Common myeloid progenitor, CD34-positive (primary cell): Measurements from ENCODE around the gene GRK3.
A peak's percentile ranks its signal among the peaks of the same experiment; 100 is the strongest.
"Not testable (repeated sequence)": the region's sequence is repeated elsewhere in the genome, so short reads cannot be mapped to it uniquely, and the experiment has no call there.

Experiments
- CTCF ChIA-PET: fragments of 350-600 bp; sonication (Branson Sonifier 250); formaldehyde crosslinking; loops from one replicate; lab custom pipeline; 2021; ENCODE audit warnings: antibody characterized with exemption; lab: Charles Lee
- POLR2A ChIA-PET: fragments of 350-600 bp; sonication (Branson Sonifier 250); formaldehyde crosslinking; loops from one replicate; lab custom pipeline; 2021; ENCODE audit warnings: antibody characterized with exemption; lab: Charles Lee
- DNase-seq, 3 donors: peaks; one replicate each; pipeline versions ENCODE4 v3.0.0 to v3.0.0-alpha.2; 2013
- H3K27ac ChIP-seq, 2 experiments: 1 replicate in 1 of 2; 2 replicates in 1 of 2; pipeline ENCODE4 v1.7.0; 2013; ENCODE audit warnings: inconsistent platforms in 2 of 2, low read length in 2 of 2, mild to moderate bottlenecking in 2 of 2, low read depth in 1 of 2, moderate library complexity in 1 of 2; ENCODE audit not compliant: severe bottlenecking in 2 of 2, insufficient read depth in 1 of 2, poor library complexity in 1 of 2
- H3K27me3 ChIP-seq, 5 experiments: replicated peaks in 2 of 5; 1 replicate in 3 of 5; 2 replicates in 2 of 5; pipeline versions ENCODE4 v1.6.1 to v1.7.0; 2013; ENCODE audit warnings: low read length in 4 of 5, mild to moderate bottlenecking in 2 of 5, moderate library complexity in 2 of 5, inconsistent platforms in 1 of 5; ENCODE audit not compliant: insufficient read depth in 5 of 5, control insufficient read depth in 4 of 5
- H3K36me3 ChIP-seq, 4 experiments: 1 replicate in 2 of 4; 2 replicates in 2 of 4; pipeline versions ENCODE4 v1.6.1 to v1.7.0; 2013; ENCODE audit warnings: low read length in 3 of 4, control low read depth in 1 of 4, mild to moderate bottlenecking in 1 of 4; ENCODE audit not compliant: control insufficient read depth in 4 of 4, insufficient read depth in 4 of 4
- H3K4me1 ChIP-seq, 4 experiments: 1 replicate in 3 of 4; 2 replicates in 1 of 4; pipeline versions ENCODE4 v1.6.1 to v1.7.1; 2013; ENCODE audit warnings: low read length in 3 of 4, mild to moderate bottlenecking in 3 of 4, control low read depth in 1 of 4, inconsistent platforms in 1 of 4, moderate library complexity in 1 of 4; ENCODE audit not compliant: control insufficient read depth in 4 of 4, insufficient read depth in 4 of 4; ENCODE audit errors: control extremely low read depth in 1 of 4
- H3K4me3 ChIP-seq, 7 experiments: 1 replicate in 4 of 7; 2 replicates in 3 of 7; pipeline versions ENCODE4 v1.5.1 to v1.7.0; 2013; ENCODE audit warnings: mild to moderate bottlenecking in 7 of 7, low read length in 6 of 7, moderate library complexity in 6 of 7, inconsistent platforms in 2 of 7, low read depth in 2 of 7, control low read depth in 1 of 7; ENCODE audit not compliant: insufficient read depth in 4 of 7, control insufficient read depth in 1 of 7; ENCODE audit errors: extremely low read depth in 1 of 7
- H3K9me3 ChIP-seq, 5 experiments: 1 replicate in 4 of 5; 2 replicates in 1 of 5; pipeline versions ENCODE4 v1.6.1 to v1.7.1; 2013; ENCODE audit warnings: low read length in 4 of 5, mild to moderate bottlenecking in 2 of 5, inconsistent platforms in 1 of 5, low read depth in 1 of 5, moderate library complexity in 1 of 5; ENCODE audit not compliant: control insufficient read depth in 4 of 5, insufficient read depth in 2 of 5; ENCODE audit errors: control extremely low read depth in 1 of 5
- WGBS: methylation state at CpG from one replicate; pipeline ENCODE4 v1.1.5; 2013; ENCODE audit not compliant: insufficient coverage; 5-methylcytosine and 5-hydroxymethylcytosine counted together

GRK3 gene

GRCh38 chr22:25569361-25569760 is 4.9 kb downstream of the GRK3 start:
- H3K36me3 ChIP-seq, result peaks cover 0 to 2% (median 0%) of the 10 kb centered on the region in 4 experiments
- no peaks in the 10 kb centered on the region for H3K9me3 ChIP-seq
- no peaks in the 10 kb centered on the region for H3K27me3 ChIP-seq
- WGBS, result 94% methylated on average over 9 of the region's 9 CpGs
- ChIA-PET CTCF (no interaction called here), POLR2A (no interaction called here)
- H3K4me3 ChIP-seq, result no peak overlapping the region
- no peak for DNase-seq
- H3K27ac ChIP-seq, result no peak overlapping the region
- peaks cover 7 to 58% (median 39%) of the 10 kb centered on the region in 4 experiments for H3K4me1 ChIP-seq

- CTCF ChIA-PET, result no interaction called here
- peaks cover 0 to 2% (median 0%) of the 10 kb centered on the region in 4 experiments for H3K36me3 ChIP-seq
- H3K4me1 ChIP-seq, result peaks cover 7 to 57% (median 37%) of the 10 kb centered on the region in 4 experiments
- POLR2A ChIA-PET, result no interaction called here
- 100% methylated on average over 8 of the region's 10 CpGs for WGBS
- no peak for DNase-seq
- no peaks in the 10 kb centered on the region for H3K27me3 ChIP-seq
- no peak overlapping the region for H3K27ac ChIP-seq
- no peaks in the 10 kb centered on the region for H3K9me3 ChIP-seq
- no peak overlapping the region for H3K4me3 ChIP-seq
These were observed 5.5 kb downstream of the GRK3 start for GRCh38 chr22:25569983-25570382.

GRCh38 chr22:25570486-25570885 is 6.0 kb downstream of the GRK3 start:
- H3K27ac ChIP-seq, result no peak overlapping the region
- WGBS, result no CpG with 5 or more reads among the region's 2 CpGs
- H3K4me3 ChIP-seq, result no peak overlapping the region
- ChIA-PET POLR2A (no interaction called here), CTCF (no interaction called here)
- DNase-seq, result no peak
- peaks cover 0 to 2% (median 0%) of the 10 kb centered on the region in 4 experiments for H3K36me3 ChIP-seq
- no peaks in the 10 kb centered on the region for H3K9me3 ChIP-seq
- H3K27me3 ChIP-seq, result no peaks in the 10 kb centered on the region
- peaks cover 7 to 53% (median 34%) of the 10 kb centered on the region in 4 experiments for H3K4me1 ChIP-seq

GRCh38 chr22:25571969-25572707 is 7.7 kb downstream of the GRK3 start:
- CTCF ChIA-PET, result interaction anchor here (1.4 kb wide), 1 partner anchor 28 kb away, joined by 7 read pairs; no protein-coding TSS in a partner anchor
- H3K36me3 ChIP-seq, H3K4me3 ChIP-seq, H3K9me3 ChIP-seq, H3K27ac ChIP-seq, H3K27me3 ChIP-seq, DNase-seq, POLR2A ChIA-PET: not testable (repeated sequence)
- 90% methylated on average over 6 of the region's 8 CpGs for WGBS
- peaks cover 0 to 38% (median 19%) of the 10 kb centered on the region in 4 experiments for H3K4me1 ChIP-seq

- ChIA-PET POLR2A (no interaction called here), CTCF (interaction anchor here (1.4 kb wide), 1 partner anchor 29 kb away, joined by 7 read pairs; no protein-coding TSS in a partner anchor)
These were observed 8.3 kb downstream of the GRK3 start for GRCh38 chr22:25572708-25573171.

GRCh38 chr22:25573841-25574240 is 9.4 kb downstream of the GRK3 start:
- Histone ChIP-seq H3K27ac (no peak overlapping the region), H3K4me3 (no peak overlapping the region), H3K36me3 (peaks cover 0 to 2% (median under 1%) of the 10 kb centered on the region in 4 experiments), H3K27me3 (no peaks in the 10 kb centered on the region), H3K4me1 (peaks cover 0 to 22% (median 9%) of the 10 kb centered on the region in 4 experiments), H3K9me3 (peaks cover 0 to 2% (median 0%) of the 10 kb centered on the region in 5 experiments)
- DNase-seq, result no peak
- POLR2A ChIA-PET, result no interaction called here
- 100% methylated on average over 1 of the region's 5 CpGs for WGBS
- CTCF ChIA-PET, result interaction anchor here (1.1 to 1.4 kb wide), 2 partner anchors 30 to 75 kb away, joined by 3 to 7 read pairs; no protein-coding TSS in a partner anchor

More at GRCh38 chr22:25572708-25573171, 8.3 kb downstream of the GRK3 start:
- Histone ChIP-seq H3K4me1 (peaks cover 0 to 32% (median 13%) of the 10 kb centered on the region in 4 experiments), H3K27ac (no peak overlapping the region), H3K9me3 (no peaks in the 10 kb centered on the region), H3K4me3 (no peak overlapping the region), H3K27me3 (no peaks in the 10 kb centered on the region), H3K36me3 (peaks cover 0 to 2% (median under 1%) of the 10 kb centered on the region in 4 experiments)
- DNase-seq, result peak in 2 of 3 donors; percentile 66 to 80

- peaks cover 0 to 2% (median under 1%) of the 10 kb centered on the region in 4 experiments for H3K36me3 ChIP-seq
- ChIA-PET POLR2A (no interaction called here), CTCF (interaction anchor here (0.8 to 1.1 kb wide), 2 partner anchors 74 to 127 kb away, joined by 3 to 4 read pairs; no protein-coding TSS in a partner anchor)
- H3K27ac ChIP-seq, result no peak overlapping the region
- no peak for DNase-seq
- H3K4me3 ChIP-seq, result no peak overlapping the region
- no peaks in the 10 kb centered on the region for H3K27me3 ChIP-seq
- peaks cover 0 to 20% (median 9%) of the 10 kb centered on the region in 4 experiments for H3K4me1 ChIP-seq
- WGBS, result no CpG with 5 or more reads among the region's 4 CpGs
- peaks cover 0 to 2% (median 0%) of the 10 kb centered on the region in 5 experiments for H3K9me3 ChIP-seq
These were observed 10.3 kb downstream of the GRK3 start for GRCh38 chr22:25574736-25575135.
